SU-DHL-6 (cell line): ENCODE data around the gene CYB561A3.

Source experiments
- H2AFZ ChIP-seq: fragments of 200-600 bp; sonication (generic); 2 replicates; pipeline ENCODE4 v1.6.1; 2014; ENCODE audit warnings: low read depth, mild to moderate bottlenecking, moderate library complexity, mixed read lengths, antibody characterized with exemption, low read length; ENCODE audit not compliant: severe bottlenecking
- H3F3A ChIP-seq: fragments of 200-600 bp; shearing (Covaris generic); 2 replicates; pipeline ENCODE4 v1.6.0; 2016; ENCODE audit warnings: antibody characterized with exemption, mild to moderate bottlenecking; ENCODE audit not compliant: insufficient read depth
- H3K27ac ChIP-seq: fragments of 200-600 bp; sonication (generic); 2 replicates; pipeline ENCODE4 v1.5.1; 2016; ENCODE audit warnings: low read depth, mild to moderate bottlenecking, low read length, moderate library complexity, mixed read lengths
- H3K27me3 ChIP-seq: fragments of 200-600 bp; sonication (generic), shearing (Covaris generic); 2 replicates; pipeline ENCODE4 v1.6.0; 2014; ENCODE audit warnings: mild to moderate bottlenecking, low read length
- H3K36me3 ChIP-seq: fragments of 200-600 bp; sonication (generic); 2 replicates; pipeline ENCODE4 v1.6.1; 2014; ENCODE audit warnings: mild to moderate bottlenecking, low read length, mixed read lengths
- H3K4me2 ChIP-seq: fragments of 300-600, 200-600 bp; shearing (Covaris generic), sonication (generic); 2 replicates; pipeline ENCODE4 v1.6.0; 2014; ENCODE audit warnings: low read length, low read depth, mild to moderate bottlenecking; ENCODE audit not compliant: poor library complexity, severe bottlenecking
- H3K4me3 ChIP-seq: fragments of 200-600 bp; sonication (generic); 2 replicates; pipeline ENCODE4 v1.5.1; 2014; ENCODE audit warnings: antibody characterized with exemption, low read length, mild to moderate bottlenecking, mixed read lengths; ENCODE audit not compliant: insufficient read depth, poor library complexity, severe bottlenecking
- H3K79me2 ChIP-seq: fragments of 200-600 bp; sonication (generic); 2 replicates; pipeline ENCODE4 v1.6.1; 2014; ENCODE audit warnings: mild to moderate bottlenecking, low read length, moderate library complexity; ENCODE audit not compliant: insufficient read depth
- H3K9ac ChIP-seq: fragments of 200-600 bp; sonication (generic); 2 replicates; pipeline ENCODE4 v1.7.0; 2014; ENCODE audit warnings: mild to moderate bottlenecking, low read length
- H3K9me2 ChIP-seq: fragments of 200-600 bp; sonication (generic); replicated peaks from 2 replicates; pipeline ENCODE4 v1.6.1; 2014; ENCODE audit warnings: low read length; ENCODE audit not compliant: insufficient read depth
- H3K9me3 ChIP-seq: fragments of 200-600 bp; sonication (generic); 2 replicates; pipeline ENCODE4 v1.6.1; 2014; ENCODE audit warnings: low read length, mixed read lengths; ENCODE audit not compliant: insufficient read depth
- H4K20me1 ChIP-seq: fragments of 200-600 bp; sonication (generic); 2 replicates; pipeline ENCODE4 v1.6.1; 2014; ENCODE audit warnings: low read depth, mild to moderate bottlenecking, antibody characterized with exemption, low read length, moderate library complexity, mixed read lengths
- CTCF ChIP-seq: fragments of 200-600 bp; sonication (generic); IDR thresholded peaks from one replicate; pipeline ENCODE4 v1.5.1; 2017; ENCODE audit warnings: antibody characterized with exemption, mild to moderate bottlenecking, low read length, moderate library complexity; ENCODE audit not compliant: insufficient read depth, poor library complexity, severe bottlenecking
- EZH2phosphoT487 ChIP-seq: fragments of 200-600 bp; sonication (generic), shearing (Covaris generic); conservative IDR thresholded peaks from 2 replicates; pipeline ENCODE4 v1.6.1; 2018; ENCODE audit warnings: mild to moderate bottlenecking, antibody characterized with exemption, low read length, moderate library complexity, mixed read lengths

Gene CYB561A3

GRCh38 chr11:61306221-61306620 lies 55.5 kb downstream of the CYB561A3 start:
- no peak overlapping the region for H3K4me3 ChIP-seq
- no peaks in the 10 kb centered on the region for H3K9me3 ChIP-seq
- H3K9ac ChIP-seq, result no peak overlapping the region
- H3K36me3 ChIP-seq, result peaks cover 15% of the 10 kb centered on the region; the same call in 1 of the 2 replicates
- no peak overlapping the region for H3K27ac ChIP-seq
- no peak overlapping the region for H3K4me2 ChIP-seq
- H2AFZ ChIP-seq, result no peak overlapping the region
- H3K27me3 ChIP-seq, result no peaks in the 10 kb centered on the region
- H3K9me2 ChIP-seq, result no peaks in the 10 kb centered on the region
- no peaks in the 10 kb centered on the region for H4K20me1 ChIP-seq
- TF ChIP-seq CTCF (no peak), EZH2phosphoT487 (no peak)
- no peaks in the 10 kb centered on the region for H3F3A ChIP-seq
- no peaks in the 10 kb centered on the region for H3K79me2 ChIP-seq

- H3K79me2 ChIP-seq, result no peaks in the 10 kb centered on the region
- peaks cover 15% of the 10 kb centered on the region; the same call in 1 of the 2 replicates for H3K36me3 ChIP-seq
- H3K27me3 ChIP-seq, result no peaks in the 10 kb centered on the region
- H3K9me2 ChIP-seq, result no peaks in the 10 kb centered on the region
- no peak overlapping the region for H3K4me3 ChIP-seq
- H3K27ac ChIP-seq, result no peak overlapping the region
- H3K9me3 ChIP-seq, result no peaks in the 10 kb centered on the region
- no peak overlapping the region for H2AFZ ChIP-seq
- no peak overlapping the region for H3K9ac ChIP-seq
- no peaks in the 10 kb centered on the region for H3F3A ChIP-seq
- no peak overlapping the region for H3K4me2 ChIP-seq
- no peaks in the 10 kb centered on the region for H4K20me1 ChIP-seq
- no peak for TF ChIP-seq CTCF
- TF ChIP-seq EZH2phosphoT487, result no peak
Observed at GRCh38 chr11:61305417-61305816, 56.3 kb downstream of the CYB561A3 start.

GRCh38 chr11:61303725-61304124 lies 58.0 kb downstream of the CYB561A3 start:
- no peak overlapping the region for H2AFZ ChIP-seq
- no peak overlapping the region for H3K27ac ChIP-seq
- H4K20me1 ChIP-seq, result no peaks in the 10 kb centered on the region
- TF ChIP-seq EZH2phosphoT487 (no peak), CTCF (no peak)
- H3K9me2 ChIP-seq, result no peaks in the 10 kb centered on the region
- no peaks in the 10 kb centered on the region for H3F3A ChIP-seq
- H3K79me2 ChIP-seq, result no peaks in the 10 kb centered on the region
- H3K9me3 ChIP-seq, result no peaks in the 10 kb centered on the region
- H3K9ac ChIP-seq, result no peak overlapping the region
- H3K36me3 ChIP-seq, result peaks cover 15% of the 10 kb centered on the region; the same call in 1 of the 2 replicates
- H3K4me2 ChIP-seq, result no peak overlapping the region
- no peak overlapping the region for H3K4me3 ChIP-seq
- H3K27me3 ChIP-seq, result no peaks in the 10 kb centered on the region
